Trophoblast cell (in vitro differentiated cells and primary cell): ENCODE measurements around the gene MAP2K6.

Source experiments
- DNase-seq, 2 donors: peaks; one replicate each; pipeline ENCODE4 v3.0.0-alpha.2; 2016
- H2AFZ ChIP-seq: 2 replicates; pipeline ENCODE4 v1.6.1; 2013; ENCODE audit warnings: low read length, moderate library complexity, mild to moderate bottlenecking; ENCODE audit not compliant: insufficient read depth, poor library complexity
- H2AK5ac ChIP-seq: 2 replicates; pipeline ENCODE4 v1.6.1; 2013; ENCODE audit warnings: mild to moderate bottlenecking, low read length
- H2BK120ac ChIP-seq: 2 replicates; pipeline ENCODE4 v1.6.1; 2013; ENCODE audit warnings: low read length, mild to moderate bottlenecking, moderate library complexity; ENCODE audit not compliant: insufficient read depth, poor library complexity
- H2BK12ac ChIP-seq: 2 replicates; pipeline ENCODE4 v1.6.1; 2013; ENCODE audit warnings: mild to moderate bottlenecking, low read length, moderate library complexity
- H2BK5ac ChIP-seq: 2 replicates; pipeline ENCODE4 v1.6.1; 2013; ENCODE audit warnings: low read length, low read depth, moderate library complexity, mild to moderate bottlenecking; ENCODE audit not compliant: poor library complexity
- H3K14ac ChIP-seq: 2 replicates; pipeline ENCODE4 v1.6.1; 2013; ENCODE audit warnings: mild to moderate bottlenecking, low read length
- H3K18ac ChIP-seq: 2 replicates; pipeline ENCODE4 v1.6.1; 2013; ENCODE audit warnings: mild to moderate bottlenecking, low read length
- H3K23ac ChIP-seq: 2 replicates; pipeline ENCODE4 v1.6.1; 2013; ENCODE audit warnings: low read length
- H3K27ac ChIP-seq: 2 replicates; pipeline ENCODE4 v1.5.1; 2013; ENCODE audit warnings: low read depth, mild to moderate bottlenecking, inconsistent platforms, low read length, moderate library complexity
- H3K27me3 ChIP-seq: 2 replicates; pipeline ENCODE4 v1.6.1; 2013; ENCODE audit warnings: inconsistent platforms, mild to moderate bottlenecking, low read length, moderate library complexity; ENCODE audit not compliant: insufficient read depth
- H3K36me3 ChIP-seq, 2 experiments: 1 replicate in 1 of 2; 2 replicates in 1 of 2; pipeline ENCODE4 v1.6.1; 2013; ENCODE audit warnings: low read length in 2 of 2, mild to moderate bottlenecking in 2 of 2, moderate library complexity in 1 of 2; ENCODE audit not compliant: insufficient read depth in 2 of 2, control insufficient read depth in 1 of 2
- H3K4ac ChIP-seq: 2 replicates; pipeline ENCODE4 v1.6.1; 2013; ENCODE audit warnings: low read depth, mild to moderate bottlenecking, low read length, moderate library complexity
- H3K4me1 ChIP-seq, 2 experiments: 1 replicate in 1 of 2; 2 replicates in 1 of 2; pipeline ENCODE4 v1.6.1; 2013; ENCODE audit warnings: low read length in 2 of 2, mild to moderate bottlenecking in 2 of 2, moderate library complexity in 1 of 2; ENCODE audit not compliant: insufficient read depth in 2 of 2, control insufficient read depth in 1 of 2
- H3K4me2 ChIP-seq: 2 replicates; pipeline ENCODE4 v1.6.1; 2013; ENCODE audit warnings: inconsistent platforms, mild to moderate bottlenecking, low read length, moderate library complexity
- H3K4me3 ChIP-seq: 2 replicates; pipeline ENCODE4 v1.5.1; 2013; ENCODE audit warnings: mild to moderate bottlenecking, low read depth, low read length, inconsistent platforms
- H3K79me1 ChIP-seq: one replicate; pipeline ENCODE4 v1.6.1; 2013; ENCODE audit warnings: low read length
- H3K79me2 ChIP-seq: 2 replicates; pipeline ENCODE4 v1.6.1; 2013; ENCODE audit warnings: low read length, mild to moderate bottlenecking; ENCODE audit not compliant: control insufficient read depth, insufficient read depth, poor library complexity
- H3K9ac ChIP-seq: 2 replicates; pipeline ENCODE4 v1.6.1; 2013; ENCODE audit warnings: mild to moderate bottlenecking, low read length
- H3K9me3 ChIP-seq: 2 replicates; pipeline ENCODE4 v1.6.1; 2013; ENCODE audit warnings: low read depth, mild to moderate bottlenecking, control low read depth, inconsistent platforms, low read length; ENCODE audit not compliant: insufficient read depth
- H4K12ac ChIP-seq: 2 replicates; pipeline ENCODE4 v1.6.1; 2013; ENCODE audit warnings: low read depth, mild to moderate bottlenecking, low read length, moderate library complexity
- H4K8ac ChIP-seq: 2 replicates; pipeline ENCODE4 v1.6.1; 2013; ENCODE audit warnings: low read depth, mild to moderate bottlenecking, low read length, moderate library complexity
- H4K91ac ChIP-seq: one replicate; pipeline ENCODE4 v1.6.1; 2013; ENCODE audit warnings: low read depth, mild to moderate bottlenecking, low read length, moderate library complexity
- WGBS: extraction: QIAGEN DNeasy Blood & Tissue Kit; methylation state at CpG from one replicate; pipeline ENCODE4 v1.1.7; 2013; ENCODE audit warnings: missing lambda C conversion rate; ENCODE audit not compliant: insufficient read length, insufficient coverage; ENCODE audit errors: extremely low coverage; 5-methylcytosine and 5-hydroxymethylcytosine counted together

The MAP2K6 gene

DNA sequence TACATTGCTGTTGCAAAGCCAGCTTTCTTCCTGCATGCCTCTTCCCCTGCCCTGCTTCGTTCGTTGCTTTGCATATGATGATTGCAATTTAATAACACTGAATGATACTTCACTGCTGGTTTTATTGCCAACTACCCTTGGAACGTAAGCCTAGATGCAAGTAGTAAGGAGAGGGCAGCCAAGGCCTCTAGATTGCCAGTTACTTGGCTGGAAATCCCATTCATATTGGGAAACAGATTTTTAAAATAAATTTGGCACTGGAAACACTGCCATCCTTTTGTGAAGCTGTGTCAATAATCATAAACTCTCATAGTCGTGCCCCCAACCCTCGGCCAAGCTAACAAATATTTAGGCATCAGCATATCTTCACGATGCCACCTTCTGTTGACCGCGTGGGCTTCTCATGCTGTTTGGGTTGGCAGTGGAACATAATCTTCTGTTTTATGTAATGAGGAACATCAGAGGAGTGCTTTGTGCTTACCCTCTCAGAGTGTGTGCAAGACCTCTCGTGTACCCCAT lies 86.5 kb downstream of the MAP2K6 start:
- Histone ChIP-seq H3K23ac (no peak overlapping the region), H4K8ac (no peak overlapping the region), H2AFZ (no peak overlapping the region), H3K4me2 (no peak overlapping the region), H3K9me3 (no peaks in the 10 kb centered on the region), H2AK5ac (no peak overlapping the region), H4K91ac (no peak overlapping the region), H3K9ac (no peak overlapping the region), H2BK5ac (no peak overlapping the region), H3K4me3 (no peak overlapping the region), H2BK12ac (no peak overlapping the region), H3K36me3 (no peaks in the 10 kb centered on the region), H2BK120ac (no peak overlapping the region), H4K12ac (no peak overlapping the region), H3K14ac (no peak overlapping the region), H3K4ac (no peak overlapping the region), H3K79me1 (no peaks in the 10 kb centered on the region), H3K18ac (no peak overlapping the region), H3K27me3 (no peaks in the 10 kb centered on the region), H3K27ac (no peak overlapping the region), H3K79me2 (no peaks in the 10 kb centered on the region), H3K4me1 (peaks cover 0 to 3% of the 10 kb centered on the region in 2 experiments)
- WGBS = no CpG with 5 or more reads among the region's 9 CpGs
- DNase-seq = no peak

- Histone ChIP-seq H3K4me1 (peaks cover 0 to 3% of the 10 kb centered on the region in 2 experiments), H3K79me1 (no peaks in the 10 kb centered on the region), H3K27me3 (no peaks in the 10 kb centered on the region)
Measured at GRCh38 chr17:69501591-69502468, 87.3 kb downstream of the MAP2K6 start.

DNA sequence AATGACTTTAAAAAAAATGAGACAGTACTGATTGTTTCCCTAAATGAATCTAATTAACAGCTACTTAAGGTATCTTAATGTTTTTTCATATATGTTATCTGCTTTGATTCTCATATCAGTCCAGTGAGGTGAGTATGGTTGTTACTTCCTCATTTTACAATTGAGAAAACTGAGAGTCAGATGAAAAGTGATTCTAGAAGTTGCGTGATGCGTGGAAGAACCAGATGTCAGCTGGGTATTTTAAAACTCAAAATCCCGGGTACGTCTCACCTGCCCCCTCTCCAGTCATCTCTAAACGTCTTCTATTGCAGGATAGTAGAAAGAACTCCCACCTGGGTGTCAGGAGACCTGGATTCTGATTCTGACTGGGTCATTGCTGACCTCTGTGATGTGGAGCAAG lies 89.2 kb downstream of the MAP2K6 start:
- no peak overlapping the region for H2AFZ ChIP-seq
- no CpG with 5 or more reads among the region's 5 CpGs for WGBS
- H3K9ac ChIP-seq = no peak overlapping the region
- H3K79me2 ChIP-seq = no peaks in the 10 kb centered on the region
- no peak overlapping the region for H3K18ac ChIP-seq
- no peak overlapping the region for H2BK120ac ChIP-seq
- no peak overlapping the region for H3K4ac ChIP-seq
- H3K27me3 ChIP-seq = no peaks in the 10 kb centered on the region
- no peak overlapping the region for H4K91ac ChIP-seq
- DNase-seq = no peak
- H3K23ac ChIP-seq = no peak overlapping the region
- H2BK5ac ChIP-seq = no peak overlapping the region
- no peak overlapping the region for H2BK12ac ChIP-seq
- no peak overlapping the region for H3K4me2 ChIP-seq
- H4K8ac ChIP-seq = no peak overlapping the region
- no peaks in the 10 kb centered on the region for H3K79me1 ChIP-seq
- H3K27ac ChIP-seq = no peak overlapping the region
- no peak overlapping the region for H4K12ac ChIP-seq
- H3K4me1 ChIP-seq = peaks cover 0 to 3% of the 10 kb centered on the region in 2 experiments
- no peaks in the 10 kb centered on the region for H3K36me3 ChIP-seq
- H3K9me3 ChIP-seq = no peaks in the 10 kb centered on the region
- H3K14ac ChIP-seq = no peak overlapping the region
- no peak overlapping the region for H3K4me3 ChIP-seq
- H2AK5ac ChIP-seq = no peak overlapping the region

More at GRCh38 chr17:69501591-69502468, 87.3 kb downstream of the MAP2K6 start:
- H2AFZ ChIP-seq = no peak overlapping the region
- no peak overlapping the region for H2BK5ac ChIP-seq
- H3K4ac ChIP-seq = no peak overlapping the region
- no peak overlapping the region for H4K12ac ChIP-seq
- H3K79me2 ChIP-seq = no peaks in the 10 kb centered on the region
- WGBS = no CpG with 5 or more reads among the region's 14 CpGs
- H2BK12ac ChIP-seq = no peak overlapping the region
- no peak overlapping the region for H2AK5ac ChIP-seq
- no peaks in the 10 kb centered on the region for H3K36me3 ChIP-seq
- no peak overlapping the region for H4K8ac ChIP-seq
- H4K91ac ChIP-seq = no peak overlapping the region
- no peak overlapping the region for H3K27ac ChIP-seq
- no peak overlapping the region for H3K4me3 ChIP-seq
- no peaks in the 10 kb centered on the region for H3K9me3 ChIP-seq
- peak in 1 of 2 donors; percentile 53 for DNase-seq
- no peak overlapping the region for H3K18ac ChIP-seq
- H3K9ac ChIP-seq = no peak overlapping the region
- peak overlapping the region; percentile 21 for H3K4me2 ChIP-seq
- H3K14ac ChIP-seq = no peak overlapping the region
- H3K23ac ChIP-seq = no peak overlapping the region
- H2BK120ac ChIP-seq = no peak overlapping the region

GRCh38 chr17:69505740-69506139 lies 91.2 kb downstream of the MAP2K6 start:
- H4K8ac ChIP-seq = no peak overlapping the region
- no peak overlapping the region for H2BK5ac ChIP-seq
- no peak overlapping the region for H3K4me3 ChIP-seq
- H3K79me1 ChIP-seq = no peaks in the 10 kb centered on the region
- no peak for DNase-seq
- no peak overlapping the region for H2AK5ac ChIP-seq
- peaks cover 0 to 3% of the 10 kb centered on the region in 2 experiments for H3K4me1 ChIP-seq
- H3K27ac ChIP-seq = no peak overlapping the region
- no peak overlapping the region for H3K14ac ChIP-seq
- no peaks in the 10 kb centered on the region for H3K36me3 ChIP-seq
- no peaks in the 10 kb centered on the region for H3K9me3 ChIP-seq
- WGBS = no CpG with 5 or more reads among the region's 3 CpGs
- H3K23ac ChIP-seq = no peak overlapping the region
- H4K12ac ChIP-seq = no peak overlapping the region
- H2AFZ ChIP-seq = no peak overlapping the region
- no peak overlapping the region for H2BK120ac ChIP-seq
- H3K4me2 ChIP-seq = no peak overlapping the region
- H2BK12ac ChIP-seq = no peak overlapping the region
- no peaks in the 10 kb centered on the region for H3K79me2 ChIP-seq
- H3K18ac ChIP-seq = no peak overlapping the region
- no peak overlapping the region for H3K9ac ChIP-seq
- no peaks in the 10 kb centered on the region for H3K27me3 ChIP-seq
- H3K4ac ChIP-seq = no peak overlapping the region
- H4K91ac ChIP-seq = no peak overlapping the region
